ENCODE results near the gene PSMC3IP.

PSMC3IP gene

DNA sequence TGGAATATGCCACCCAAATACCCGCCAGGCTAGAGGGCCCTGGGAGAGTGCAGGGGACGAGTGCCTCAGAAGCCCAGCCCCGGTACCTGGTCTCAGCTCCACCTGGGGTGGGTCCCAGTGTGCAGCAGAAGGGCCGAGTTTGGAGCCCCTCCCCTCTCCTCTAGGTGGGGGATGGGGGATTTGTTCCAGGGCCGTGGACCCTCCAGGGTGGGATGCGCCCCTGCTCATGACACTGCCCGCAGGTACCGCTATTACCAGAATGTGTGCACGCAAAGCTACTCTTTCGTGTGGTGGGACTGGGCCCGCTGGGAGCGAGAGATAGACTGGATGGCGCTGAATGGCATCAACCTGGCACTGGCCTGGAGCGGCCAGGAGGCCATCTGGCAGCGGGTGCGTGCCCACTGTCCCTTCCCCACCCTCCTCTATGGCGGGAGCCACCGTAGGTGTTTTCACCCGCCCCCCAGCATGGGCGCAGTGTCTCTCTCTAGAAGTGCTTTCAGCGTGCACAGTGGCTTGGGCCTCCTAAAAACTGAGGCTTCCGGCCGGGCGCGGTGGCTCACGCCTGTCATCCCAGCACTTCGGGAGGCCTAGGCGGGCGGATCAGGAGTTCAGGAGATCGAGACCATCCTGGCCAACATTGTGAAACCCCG is 40.2 kb downstream of the PSMC3IP start:
- DNase-seq = no peak

DNA sequence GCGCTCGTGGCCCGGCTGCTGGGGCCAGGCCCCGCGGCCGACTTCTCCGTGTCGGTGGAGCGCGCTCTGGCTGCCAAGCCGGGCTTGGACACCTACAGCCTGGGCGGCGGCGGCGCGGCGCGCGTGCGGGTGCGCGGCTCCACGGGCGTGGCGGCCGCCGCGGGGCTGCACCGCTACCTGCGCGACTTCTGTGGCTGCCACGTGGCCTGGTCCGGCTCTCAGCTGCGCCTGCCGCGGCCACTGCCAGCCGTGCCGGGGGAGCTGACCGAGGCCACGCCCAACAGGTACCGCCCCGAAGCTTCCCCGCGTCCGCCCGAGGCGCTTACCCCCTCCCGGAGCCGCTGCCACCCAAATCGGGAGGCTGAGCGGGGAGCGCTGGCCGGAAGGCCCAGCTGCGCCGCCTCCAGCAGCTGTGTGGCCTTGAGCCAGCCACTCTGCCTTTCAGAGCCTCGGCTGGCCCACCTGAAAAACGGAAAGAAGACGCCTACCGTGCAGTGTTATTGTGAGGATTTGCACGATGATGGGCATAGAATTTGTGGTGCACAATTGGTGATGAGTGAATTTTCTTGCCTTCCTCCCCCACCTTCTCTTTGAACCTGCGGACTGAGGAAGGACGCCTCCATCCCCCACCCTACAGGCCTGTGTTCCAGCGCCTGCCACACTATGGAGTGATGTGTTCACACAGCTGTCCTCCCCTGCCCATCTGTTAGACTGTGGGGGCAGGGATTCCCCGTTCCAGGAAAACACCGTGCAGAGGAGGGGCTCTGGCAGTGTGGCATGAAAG is 41.0 kb downstream of the PSMC3IP start:
- peak; percentile 68 for DNase-seq

DNA sequence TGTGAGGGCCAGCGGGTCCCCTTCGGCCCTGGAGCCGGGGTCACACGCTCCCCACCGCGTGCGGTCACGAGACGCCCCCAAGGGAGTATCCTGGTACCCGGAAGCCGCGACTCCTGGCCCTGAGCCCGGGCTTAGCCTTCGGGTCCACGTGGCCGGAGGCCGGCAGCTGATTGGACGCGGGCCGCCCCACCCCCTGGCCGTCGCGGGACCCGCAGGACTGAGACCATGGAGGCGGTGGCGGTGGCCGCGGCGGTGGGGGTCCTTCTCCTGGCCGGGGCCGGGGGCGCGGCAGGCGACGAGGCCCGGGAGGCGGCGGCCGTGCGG is 41.5 kb downstream of the PSMC3IP start, which contains the start of gene NAGLU:
NAGLU (plus strand) TSS at position 194 of the 324 bp plus-strand sequence; CDS start at position 226, 32 bp downstream.
- peak; percentile 75 for DNase-seq

DNA sequence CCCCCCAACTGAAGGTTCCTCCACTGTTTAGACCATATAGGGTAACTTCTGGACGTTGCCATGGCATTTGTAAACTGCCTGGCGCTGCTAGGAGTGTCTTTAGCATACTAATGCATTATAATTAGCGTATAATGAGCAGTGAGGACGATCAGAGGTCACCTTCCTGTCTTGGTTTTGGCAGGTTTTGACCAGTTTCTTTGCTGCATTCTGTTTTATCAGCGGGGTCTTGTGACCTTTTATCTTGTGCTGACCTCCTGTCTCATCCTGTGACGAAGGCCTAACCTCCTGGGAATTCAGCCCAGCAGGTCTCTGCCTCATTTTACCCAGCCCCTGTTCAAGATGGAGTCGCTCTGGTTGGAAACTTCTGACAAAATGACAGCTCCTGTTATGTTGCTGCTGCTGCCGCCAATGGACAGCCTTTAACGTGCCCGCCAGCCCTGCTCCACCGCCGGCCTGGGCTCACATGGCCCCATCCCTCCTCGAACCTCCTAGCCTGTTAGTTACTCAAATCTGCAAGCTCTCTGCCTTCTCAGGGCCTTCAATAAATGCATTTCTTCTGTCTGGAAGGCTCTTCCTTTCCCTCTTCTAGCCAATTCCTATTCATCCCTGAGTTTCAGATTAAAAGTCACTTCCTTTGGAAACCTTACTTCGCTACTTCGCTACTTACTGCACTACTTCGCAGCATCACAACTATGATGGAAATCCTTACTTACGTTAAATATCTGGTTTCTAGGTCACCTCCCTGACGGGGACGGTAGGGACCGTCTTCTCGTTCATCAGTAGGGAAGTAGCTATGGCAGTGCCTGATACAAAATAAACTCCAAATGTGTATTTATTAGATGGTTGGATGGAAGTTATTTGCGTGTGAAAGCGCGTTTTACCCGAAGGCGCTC is 42.1 kb downstream of the PSMC3IP start:
- no peak for DNase-seq

DNA sequence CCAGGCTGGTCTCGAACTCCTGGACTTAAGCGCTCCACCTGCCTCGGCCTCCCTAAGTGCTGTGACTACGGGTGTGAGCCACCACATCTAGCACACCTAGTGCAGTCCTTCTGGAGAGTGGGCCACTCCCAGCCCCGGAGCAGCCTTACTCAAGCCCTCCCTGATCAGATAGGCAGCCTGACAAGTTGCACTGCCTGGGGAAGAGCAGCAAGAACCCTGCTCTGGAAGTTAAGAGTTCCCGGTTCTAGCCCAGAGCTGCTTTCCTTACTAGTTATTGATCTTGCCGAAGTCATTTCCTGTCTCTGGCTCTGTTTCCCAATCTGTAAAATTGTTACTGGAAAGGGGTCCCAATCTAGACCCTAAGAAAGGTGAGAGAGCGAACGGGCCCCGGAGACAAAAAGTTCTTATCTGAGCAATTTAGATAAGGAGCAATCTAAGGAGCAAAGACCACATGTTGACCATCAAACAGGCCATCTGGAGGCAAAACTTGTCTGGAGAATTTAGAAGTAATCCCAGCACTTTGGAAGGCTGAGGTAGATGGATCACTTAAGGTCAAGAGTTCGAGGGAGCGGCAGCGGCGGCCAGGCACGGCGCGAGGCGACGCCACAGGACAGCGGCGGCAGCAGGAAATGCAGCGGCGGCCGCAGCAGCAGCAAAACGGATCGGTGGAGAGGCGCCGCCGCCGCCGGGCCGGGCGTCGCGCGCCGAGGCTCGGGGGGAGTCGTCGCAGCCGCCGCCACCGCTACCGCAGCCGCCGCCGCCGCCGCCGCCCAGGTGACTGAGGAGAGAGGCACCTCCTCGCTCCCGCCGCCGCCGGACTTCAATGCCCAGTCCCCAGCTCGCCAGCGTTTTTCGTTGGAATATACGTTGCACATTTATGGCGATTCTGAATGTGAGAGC is 45.8 kb downstream of the PSMC3IP start:
- peak; percentile 36 for DNase-seq

DNA sequence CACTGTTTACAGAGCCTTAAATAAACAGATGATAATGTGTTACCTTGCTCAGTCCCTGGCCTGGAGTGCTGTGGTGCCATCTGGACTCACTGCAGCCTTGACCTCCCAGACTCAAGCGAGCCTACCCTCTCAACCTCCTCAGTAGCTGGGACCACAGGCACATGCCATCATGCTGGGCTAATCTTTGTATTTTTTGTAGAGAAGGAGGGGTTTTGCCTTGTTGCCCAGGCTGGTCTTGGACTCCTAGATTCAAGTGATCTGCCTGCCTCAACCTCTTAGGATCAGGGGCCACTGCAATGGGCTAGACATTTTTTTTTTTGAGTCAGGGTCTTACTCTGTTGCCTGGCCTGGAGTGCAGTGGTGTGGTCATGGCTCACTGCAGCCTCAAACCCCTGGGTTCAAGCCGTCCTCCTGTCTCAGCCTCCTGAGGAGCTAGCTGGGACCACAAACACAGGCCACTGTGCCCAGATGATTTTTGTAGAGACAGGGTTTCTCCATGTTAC is 46.5 kb downstream of the PSMC3IP start:
- no peak for DNase-seq

DNA sequence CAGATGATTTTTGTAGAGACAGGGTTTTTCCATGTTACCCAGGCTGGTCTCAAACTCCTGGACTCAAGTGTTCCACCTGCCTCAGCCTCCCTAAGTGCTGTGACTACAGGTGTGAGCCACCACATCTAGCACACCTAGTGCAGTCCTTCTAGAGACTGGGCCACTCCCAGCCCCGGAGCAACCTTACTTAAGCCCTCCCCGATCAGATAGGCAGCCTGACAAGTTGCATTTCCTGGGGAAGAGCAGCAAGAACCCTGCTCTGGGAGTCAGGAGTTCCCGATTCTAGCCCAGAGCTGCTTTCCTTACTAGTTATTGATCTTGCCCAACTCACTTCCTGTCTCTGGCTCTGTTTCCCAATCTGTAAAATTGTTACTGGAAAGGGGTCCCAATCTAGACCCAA is 48.5 kb downstream of the PSMC3IP start:
- no peak for DNase-seq

DNA sequence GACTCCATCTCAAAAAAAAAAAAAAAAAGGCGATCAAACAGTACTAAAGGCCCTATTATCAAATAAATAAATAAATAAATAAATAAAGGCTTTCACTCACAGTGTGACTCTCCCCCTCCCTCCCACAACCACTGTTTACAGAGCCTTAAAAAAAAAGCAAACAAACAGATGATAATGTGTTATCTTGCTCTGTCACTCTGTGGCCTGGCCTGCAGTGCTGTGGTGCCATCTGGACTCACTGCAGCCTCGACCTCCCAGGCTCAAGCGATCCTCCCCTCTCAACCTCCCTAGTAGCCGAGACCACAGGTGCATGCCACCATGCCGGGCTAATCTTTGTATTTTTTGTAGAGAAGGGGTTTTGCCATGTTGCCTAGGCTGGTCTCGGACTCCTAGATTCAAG is 49.6 kb downstream of the PSMC3IP start:
- DNase-seq = no peak

DNA sequence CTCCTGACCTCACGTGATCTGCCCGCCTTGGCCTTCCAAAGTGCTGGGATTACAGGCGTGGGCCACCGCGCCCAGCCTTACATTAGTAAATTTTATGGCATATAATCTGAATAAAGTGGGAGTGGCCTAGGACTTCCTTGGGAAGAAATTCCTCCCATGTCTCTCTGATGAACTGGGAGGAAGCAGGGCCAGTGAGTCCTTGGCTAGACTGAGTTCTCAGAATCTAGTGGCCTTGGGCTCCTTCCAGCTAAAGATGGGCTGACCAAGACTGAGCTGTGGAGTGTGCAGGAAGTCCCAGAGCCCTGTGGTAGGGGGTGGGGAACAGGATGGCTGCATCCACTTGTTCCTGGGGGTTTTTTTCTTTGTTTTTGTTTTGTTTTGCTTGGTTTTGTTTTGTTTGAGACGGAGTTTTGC is 51.5 kb downstream of the PSMC3IP start:
- DNase-seq = no peak

DNA sequence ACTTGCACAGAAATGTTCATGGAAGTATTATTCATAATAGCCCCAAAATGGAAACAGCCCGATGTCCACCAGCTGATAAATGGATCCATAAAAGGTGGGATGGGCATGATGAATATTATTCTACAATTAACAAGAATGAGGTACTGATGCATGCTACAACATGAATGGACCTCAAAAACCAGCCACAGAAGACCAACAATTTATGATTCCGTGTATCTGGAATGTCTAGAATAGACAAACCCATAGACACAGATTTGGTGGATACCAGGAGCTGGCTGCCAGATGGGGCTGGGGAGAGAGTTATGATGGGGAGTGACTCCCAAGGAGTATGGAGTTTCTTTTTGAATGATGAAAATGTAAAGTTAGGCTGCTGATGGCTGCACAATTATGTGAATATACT is 52.3 kb downstream of the PSMC3IP start:
- no peak for DNase-seq

DNA sequence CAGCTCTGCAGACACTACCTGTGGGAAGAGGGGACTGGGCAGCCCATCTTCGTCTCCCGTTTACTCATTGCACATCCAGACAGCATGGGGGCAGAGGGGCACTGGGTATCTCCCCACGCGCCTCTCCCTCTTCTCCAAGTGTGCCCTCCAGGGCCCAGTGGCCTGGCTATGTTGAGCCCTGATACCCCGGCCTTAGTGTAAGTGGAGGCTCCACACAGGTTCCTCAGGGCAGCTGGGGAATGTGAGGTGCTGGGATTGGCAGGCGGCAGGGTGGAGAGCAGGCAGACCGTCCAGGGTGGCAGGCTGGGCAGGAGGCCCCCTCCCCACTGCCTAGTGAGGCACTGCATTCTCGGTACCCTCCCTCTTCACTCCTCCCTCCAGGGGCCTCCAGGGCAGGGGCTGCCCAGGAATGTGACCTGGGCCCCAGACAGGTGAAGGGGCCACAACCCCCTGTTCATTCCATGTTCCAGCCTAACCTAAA is 54.7 kb downstream of the PSMC3IP start:
- no peak for DNase-seq
